IgD-negative memory B cell (primary cell): ENCODE measurements around the gene ATP8B3. TPM values are rescaled to one million over a fixed set of nuclear protein-coding genes. Genes with fewer than 3 reads are reported as not detected.

Experiments used
- H3K27ac Mint-ChIP-seq, 3 donors: one replicate each; pipeline ENCODE4 v1.8.0; 2020 to 2022; ENCODE audit warnings: mild to moderate bottlenecking in 3 of 3, mixed read lengths in 3 of 3, moderate library complexity in 1 of 3
- H3K27me3 Mint-ChIP-seq: one replicate; pipeline ENCODE4 v1.8.0; 2021; ENCODE audit warnings: mixed read lengths
- H3K36me3 Mint-ChIP-seq: one replicate; pipeline ENCODE4 v1.8.0; 2020; ENCODE audit warnings: mild to moderate bottlenecking, mixed read lengths
- H3K4me1 Mint-ChIP-seq, 3 donors: one replicate each; pipeline ENCODE4 v1.8.0; 2020 to 2022; ENCODE audit warnings: mixed read lengths in 3 of 3, mild to moderate bottlenecking in 1 of 3
- H3K4me3 Mint-ChIP-seq, 4 donors: one replicate each; pipeline ENCODE4 v1.8.0; 2020 to 2022; ENCODE audit warnings: mild to moderate bottlenecking in 4 of 4, mixed read lengths in 4 of 4, moderate library complexity in 3 of 4
- H3K9me3 Mint-ChIP-seq, 3 donors: one replicate each; pipeline ENCODE4 v1.8.0; 2020 to 2021; ENCODE audit warnings: mixed read lengths in 3 of 3, mild to moderate bottlenecking in 1 of 3
- polyA plus RNA-seq: library from polyadenylated mRNA; unstranded; fragments of 300-500 nt; fragmentation: Illumina TruSeq; gene quantifications from one replicate; pipeline ENCODE4 v1.2.3, GENCODE V29; 2021

The ATP8B3 gene
- polyA plus RNA-seq, 1 donor from 2014 or later, result 1.2 TPM

DNA sequence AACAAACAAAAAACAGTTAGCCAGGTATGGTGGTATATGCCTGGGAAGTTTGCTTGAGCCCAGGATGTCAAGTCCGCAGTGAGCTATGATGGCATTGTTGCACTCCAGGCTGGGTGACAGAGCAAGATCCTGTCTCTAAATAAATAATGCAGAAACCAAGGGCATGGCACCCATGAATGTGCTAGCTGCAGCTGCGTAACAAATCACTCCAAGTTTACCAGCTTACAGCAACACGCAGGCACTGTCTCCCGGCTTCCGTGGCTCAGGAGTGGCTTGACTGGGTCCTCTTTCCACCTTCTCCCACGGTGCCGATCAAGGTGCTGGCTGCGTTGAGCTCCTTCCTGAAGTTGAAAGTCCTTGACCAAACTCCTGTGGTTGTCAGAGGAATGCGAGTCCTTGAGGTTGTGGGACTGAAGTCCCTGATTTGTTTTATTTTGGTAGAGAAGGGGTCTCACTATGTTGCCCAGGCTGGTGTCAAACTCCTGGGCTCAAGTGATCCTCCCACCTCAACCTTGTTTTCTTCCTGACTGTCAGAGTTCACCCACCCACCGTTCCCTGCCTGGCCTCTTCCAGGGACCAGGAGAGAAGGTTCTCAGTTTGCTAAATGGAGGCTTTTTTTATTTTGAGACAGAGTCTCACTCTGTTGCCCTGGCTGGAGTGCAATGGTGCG is 72.0 kb downstream of the ATP8B3 start:
- Mint-ChIP-seq H3K9me3 (peaks cover 0 to 10% (median 1%) of the 10 kb centered on the region in 3 donors), H3K4me3 (no peak overlapping the region), H3K4me1 (peaks cover 0 to 1% (median 0%) of the 10 kb centered on the region in 3 donors), H3K27me3 (peaks cover 20% of the 10 kb centered on the region), H3K36me3 (no peaks in the 10 kb centered on the region), H3K27ac (no peak overlapping the region)

GRCh38 chr19:1736927-1737326 is 75.1 kb downstream of the ATP8B3 start:
- H3K27me3 Mint-ChIP-seq, result peaks cover 40% of the 10 kb centered on the region

GRCh38 chr19:1736280-1736679 is 75.8 kb downstream of the ATP8B3 start:
- peaks cover 0 to 1% (median 0%) of the 10 kb centered on the region in 3 donors for H3K4me1 Mint-ChIP-seq
- H3K4me3 Mint-ChIP-seq, result no peak overlapping the region
- H3K36me3 Mint-ChIP-seq, result no peaks in the 10 kb centered on the region
- peaks cover 43% of the 10 kb centered on the region for H3K27me3 Mint-ChIP-seq
- H3K9me3 Mint-ChIP-seq, result peaks cover 0 to 7% (median 1%) of the 10 kb centered on the region in 3 donors
- peak overlapping the region in 2 of 3 donors; percentile 18 to 78 for H3K27ac Mint-ChIP-seq

More at GRCh38 chr19:1736927-1737326, 75.1 kb downstream of the ATP8B3 start:
- Mint-ChIP-seq H3K4me3 (peak overlapping the region in 1 of 4 donors; percentile 60), H3K27ac (no peak overlapping the region), H3K4me1 (peaks cover 0 to 1% (median 0%) of the 10 kb centered on the region in 3 donors), H3K36me3 (no peaks in the 10 kb centered on the region), H3K9me3 (peaks cover 0 to 10% (median 1%) of the 10 kb centered on the region in 3 donors)

GRCh38 chr19:1734321-1734966 is 77.6 kb downstream of the ATP8B3 start:
- no peaks in the 10 kb centered on the region for H3K36me3 Mint-ChIP-seq
- H3K27ac Mint-ChIP-seq, result no peak overlapping the region
- H3K27me3 Mint-ChIP-seq, result peaks cover 46% of the 10 kb centered on the region

More at GRCh38 chr19:1734321-1734966, 77.6 kb downstream of the ATP8B3 start:
- Mint-ChIP-seq H3K4me3 (no peak overlapping the region), H3K4me1 (no peaks in the 10 kb centered on the region), H3K9me3 (peaks cover 0 to 3% (median 0%) of the 10 kb centered on the region in 3 donors)

Other genes with a start within 250 kb of the ATP8B3 start
- gene MEX3D, start 244.0 kb downstream of the ATP8B3 start, polyA plus RNA-seq, result 0.13 TPM
- 16.4 TPM for gene MBD3, start 219.4 kb downstream of the ATP8B3 start, polyA plus RNA-seq
- gene UQCR11, start 206.8 kb downstream of the ATP8B3 start, polyA plus RNA-seq, result 487 TPM
- 28.6 TPM for gene TCF3, start 159.7 kb downstream of the ATP8B3 start, polyA plus RNA-seq
- gene ONECUT3, start 58.8 kb downstream of the ATP8B3 start, polyA plus RNA-seq, result not detected
- 13.7 TPM for gene REXO1, start 36.2 kb upstream of the ATP8B3 start, polyA plus RNA-seq
- 1.8 TPM for gene KLF16, start 51.3 kb upstream of the ATP8B3 start, polyA plus RNA-seq
- 107 TPM for gene ABHD17A, start 73.2 kb upstream of the ATP8B3 start, polyA plus RNA-seq
- 7.4 TPM for gene ADAT3, start 93.1 kb upstream of the ATP8B3 start, polyA plus RNA-seq
- 43.1 TPM for gene SCAMP4, start 93.1 kb upstream of the ATP8B3 start, polyA plus RNA-seq
- 28.8 TPM for gene CSNK1G2, start 128.9 kb upstream of the ATP8B3 start, polyA plus RNA-seq
- gene BTBD2, start 203.4 kb upstream of the ATP8B3 start, polyA plus RNA-seq, result 8.2 TPM
- 83.9 TPM for gene MKNK2, start 239.0 kb upstream of the ATP8B3 start, polyA plus RNA-seq